SU-DHL-6 (cell line): ENCODE results near the gene CASP14.

Experiments
- H2AFZ ChIP-seq: fragments of 200-600 bp; sonication (generic); 2 replicates; pipeline ENCODE4 v1.6.1; 2014; ENCODE audit warnings: low read depth, mild to moderate bottlenecking, moderate library complexity, mixed read lengths, antibody characterized with exemption, low read length; ENCODE audit not compliant: severe bottlenecking
- H3F3A ChIP-seq: fragments of 200-600 bp; shearing (Covaris generic); 2 replicates; pipeline ENCODE4 v1.6.0; 2016; ENCODE audit warnings: antibody characterized with exemption, mild to moderate bottlenecking; ENCODE audit not compliant: insufficient read depth
- H3K27ac ChIP-seq: fragments of 200-600 bp; sonication (generic); 2 replicates; pipeline ENCODE4 v1.5.1; 2016; ENCODE audit warnings: low read depth, mild to moderate bottlenecking, low read length, moderate library complexity, mixed read lengths
- H3K27me3 ChIP-seq: fragments of 200-600 bp; sonication (generic), shearing (Covaris generic); 2 replicates; pipeline ENCODE4 v1.6.0; 2014; ENCODE audit warnings: mild to moderate bottlenecking, low read length
- H3K36me3 ChIP-seq: fragments of 200-600 bp; sonication (generic); 2 replicates; pipeline ENCODE4 v1.6.1; 2014; ENCODE audit warnings: mild to moderate bottlenecking, low read length, mixed read lengths
- H3K4me2 ChIP-seq: fragments of 300-600, 200-600 bp; shearing (Covaris generic), sonication (generic); 2 replicates; pipeline ENCODE4 v1.6.0; 2014; ENCODE audit warnings: low read length, low read depth, mild to moderate bottlenecking; ENCODE audit not compliant: poor library complexity, severe bottlenecking
- H3K4me3 ChIP-seq: fragments of 200-600 bp; sonication (generic); 2 replicates; pipeline ENCODE4 v1.5.1; 2014; ENCODE audit warnings: antibody characterized with exemption, low read length, mild to moderate bottlenecking, mixed read lengths; ENCODE audit not compliant: insufficient read depth, poor library complexity, severe bottlenecking
- H3K79me2 ChIP-seq: fragments of 200-600 bp; sonication (generic); 2 replicates; pipeline ENCODE4 v1.6.1; 2014; ENCODE audit warnings: mild to moderate bottlenecking, low read length, moderate library complexity; ENCODE audit not compliant: insufficient read depth
- H3K9ac ChIP-seq: fragments of 200-600 bp; sonication (generic); 2 replicates; pipeline ENCODE4 v1.7.0; 2014; ENCODE audit warnings: mild to moderate bottlenecking, low read length
- H3K9me2 ChIP-seq: fragments of 200-600 bp; sonication (generic); replicated peaks from 2 replicates; pipeline ENCODE4 v1.6.1; 2014; ENCODE audit warnings: low read length; ENCODE audit not compliant: insufficient read depth
- H3K9me3 ChIP-seq: fragments of 200-600 bp; sonication (generic); 2 replicates; pipeline ENCODE4 v1.6.1; 2014; ENCODE audit warnings: low read length, mixed read lengths; ENCODE audit not compliant: insufficient read depth
- H4K20me1 ChIP-seq: fragments of 200-600 bp; sonication (generic); 2 replicates; pipeline ENCODE4 v1.6.1; 2014; ENCODE audit warnings: low read depth, mild to moderate bottlenecking, antibody characterized with exemption, low read length, moderate library complexity, mixed read lengths
- CTCF ChIP-seq: fragments of 200-600 bp; sonication (generic); IDR thresholded peaks from one replicate; pipeline ENCODE4 v1.5.1; 2017; ENCODE audit warnings: antibody characterized with exemption, mild to moderate bottlenecking, low read length, moderate library complexity; ENCODE audit not compliant: insufficient read depth, poor library complexity, severe bottlenecking
- EZH2phosphoT487 ChIP-seq: fragments of 200-600 bp; sonication (generic), shearing (Covaris generic); conservative IDR thresholded peaks from 2 replicates; pipeline ENCODE4 v1.6.1; 2018; ENCODE audit warnings: mild to moderate bottlenecking, antibody characterized with exemption, low read length, moderate library complexity, mixed read lengths

CASP14 gene

DNA sequence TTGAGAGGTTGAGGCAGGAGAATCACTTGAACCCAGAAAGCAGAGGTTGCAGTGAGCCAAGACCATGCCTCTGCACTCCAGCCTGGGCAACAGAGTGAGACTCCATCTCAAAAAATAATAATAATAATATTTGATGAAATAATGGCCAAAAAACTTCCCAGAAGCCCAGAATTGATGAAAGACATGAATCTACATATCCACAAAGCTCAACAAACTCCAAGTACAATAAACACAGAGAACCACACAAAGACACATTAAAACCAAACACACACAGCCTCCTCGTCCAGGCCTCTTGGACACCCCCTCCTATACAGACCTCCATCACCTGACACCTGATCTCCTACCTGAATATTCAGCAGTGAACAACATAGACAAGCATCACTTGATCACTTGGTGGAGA is 54.7 kb downstream of the CASP14 start:
- Histone ChIP-seq H3K36me3 (no peaks in the 10 kb centered on the region), H3K9me3 (no peaks in the 10 kb centered on the region)

GRCh38 chr19:15104411-15104810 is 55.1 kb downstream of the CASP14 start:
- Histone ChIP-seq H3K27me3 (no peaks in the 10 kb centered on the region), H3K36me3 (no peaks in the 10 kb centered on the region), H3K9me2 (no peaks in the 10 kb centered on the region), H3K9me3 (no peaks in the 10 kb centered on the region), H3K27ac (no peak overlapping the region), H3K9ac (no peak overlapping the region), H3F3A (no peaks in the 10 kb centered on the region), H3K4me2 (no peak overlapping the region), H4K20me1 (no peaks in the 10 kb centered on the region), H3K4me3 (no peak overlapping the region), H3K79me2 (no peaks in the 10 kb centered on the region), H2AFZ (no peak overlapping the region)
- TF ChIP-seq EZH2phosphoT487 (no peak), CTCF (no peak)

More for the DNA sequence above, 54.7 kb downstream of the CASP14 start:
- H3K4me3 ChIP-seq = no peak overlapping the region
- no peaks in the 10 kb centered on the region for H3K79me2 ChIP-seq
- H3K27me3 ChIP-seq = no peaks in the 10 kb centered on the region
- H3F3A ChIP-seq = no peaks in the 10 kb centered on the region
- H3K4me2 ChIP-seq = no peak overlapping the region
- TF ChIP-seq CTCF (no peak), EZH2phosphoT487 (no peak)
- H2AFZ ChIP-seq = no peak overlapping the region
- H3K9ac ChIP-seq = no peak overlapping the region
- H3K9me2 ChIP-seq = no peaks in the 10 kb centered on the region
- H3K27ac ChIP-seq = no peak overlapping the region
- H4K20me1 ChIP-seq = no peaks in the 10 kb centered on the region

DNA sequence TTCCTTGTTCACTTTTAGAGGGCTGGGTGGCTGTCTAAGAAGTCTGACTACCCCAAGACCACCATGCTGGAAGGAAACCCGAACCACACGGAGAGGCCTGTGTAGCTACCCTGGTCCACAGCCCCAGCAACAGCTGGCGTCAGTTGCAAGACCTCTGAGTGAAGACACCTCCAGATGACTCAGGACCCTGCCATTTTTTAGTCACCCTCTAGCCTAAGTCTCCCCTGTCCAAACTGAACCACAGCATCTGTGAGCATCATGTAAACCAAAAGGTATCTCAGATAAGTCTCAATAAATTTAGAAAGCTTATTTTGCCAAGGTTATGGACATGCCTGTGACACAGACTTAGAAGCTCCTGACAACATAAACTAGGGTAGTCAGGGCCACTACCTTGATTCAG is 55.8 kb downstream of the CASP14 start:
- Histone ChIP-seq H3K9ac (no peak overlapping the region), H2AFZ (no peak overlapping the region), H3K27me3 (no peaks in the 10 kb centered on the region), H3K4me3 (no peak overlapping the region), H3K36me3 (no peaks in the 10 kb centered on the region), H3F3A (no peaks in the 10 kb centered on the region), H3K9me3 (no peaks in the 10 kb centered on the region), H3K4me2 (no peak overlapping the region), H3K79me2 (no peaks in the 10 kb centered on the region), H3K9me2 (no peaks in the 10 kb centered on the region), H3K27ac (no peak overlapping the region), H4K20me1 (no peaks in the 10 kb centered on the region)
- TF ChIP-seq CTCF = no peak
- no peak for TF ChIP-seq EZH2phosphoT487
